NCI-H82 (cell line): ENCODE data around the gene DHX35.

Experiments
- DNase-seq: peaks from one replicate; lab custom pipeline; 2025; lab: John Stamatoyannopoulos, UW

Gene DHX35

GRCh38 chr20:39066471-39067242 lies 104.5 kb downstream of the DHX35 start:
- peak; percentile 55 for DNase-seq

DNA sequence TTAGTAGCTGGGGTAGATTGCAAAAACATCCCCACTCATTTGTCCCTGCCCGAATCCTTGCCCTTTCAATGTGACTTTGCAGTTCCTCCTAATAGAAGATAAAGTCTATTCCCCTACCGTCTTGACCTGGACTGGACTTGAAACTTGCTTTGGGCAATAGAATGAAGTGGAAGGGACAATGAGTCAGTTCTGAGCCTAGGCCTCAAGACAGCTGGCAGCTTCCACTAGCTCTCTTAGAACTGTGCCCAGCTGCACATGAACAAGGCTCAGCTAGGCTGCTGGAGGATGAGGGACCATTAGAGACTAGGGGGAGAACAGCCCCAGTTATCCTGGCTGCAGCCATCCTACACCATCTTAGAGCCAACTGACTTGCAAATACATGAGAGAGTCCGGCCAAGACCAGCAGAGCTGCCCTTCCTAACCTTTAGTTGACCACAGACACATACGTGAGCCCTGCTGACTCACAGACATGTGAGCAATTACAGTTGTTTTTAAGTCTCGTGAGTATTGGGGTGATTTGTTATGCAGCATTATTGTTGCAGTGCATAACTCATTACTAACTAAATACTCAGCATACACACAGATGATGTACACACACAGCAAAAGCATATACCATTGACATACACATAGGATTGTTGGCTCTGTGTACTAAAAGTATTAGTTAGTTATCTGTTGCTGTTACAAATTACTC lies 105.5 kb downstream of the DHX35 start:
- DNase-seq = no peak

DNA sequence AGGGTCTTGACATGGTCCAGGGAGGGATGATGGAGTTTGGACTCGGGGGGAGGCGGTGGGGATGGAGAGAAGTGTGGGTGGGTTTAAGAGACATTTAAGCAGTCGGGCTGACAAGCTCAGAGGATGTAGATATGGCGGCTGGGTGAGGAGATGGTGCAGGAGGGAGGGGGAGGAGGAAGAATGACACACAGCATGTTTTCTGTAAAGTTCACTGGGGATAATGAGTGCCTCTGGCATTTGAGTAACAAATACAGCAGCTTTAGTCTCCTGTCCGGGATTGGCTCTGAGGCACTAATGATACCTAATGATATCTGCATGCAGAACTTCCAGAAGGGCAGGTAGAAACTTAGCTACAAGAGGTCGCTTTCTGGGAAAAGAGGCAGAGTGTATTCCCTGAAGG lies 107.8 kb downstream of the DHX35 start:
- no peak for DNase-seq

DNA sequence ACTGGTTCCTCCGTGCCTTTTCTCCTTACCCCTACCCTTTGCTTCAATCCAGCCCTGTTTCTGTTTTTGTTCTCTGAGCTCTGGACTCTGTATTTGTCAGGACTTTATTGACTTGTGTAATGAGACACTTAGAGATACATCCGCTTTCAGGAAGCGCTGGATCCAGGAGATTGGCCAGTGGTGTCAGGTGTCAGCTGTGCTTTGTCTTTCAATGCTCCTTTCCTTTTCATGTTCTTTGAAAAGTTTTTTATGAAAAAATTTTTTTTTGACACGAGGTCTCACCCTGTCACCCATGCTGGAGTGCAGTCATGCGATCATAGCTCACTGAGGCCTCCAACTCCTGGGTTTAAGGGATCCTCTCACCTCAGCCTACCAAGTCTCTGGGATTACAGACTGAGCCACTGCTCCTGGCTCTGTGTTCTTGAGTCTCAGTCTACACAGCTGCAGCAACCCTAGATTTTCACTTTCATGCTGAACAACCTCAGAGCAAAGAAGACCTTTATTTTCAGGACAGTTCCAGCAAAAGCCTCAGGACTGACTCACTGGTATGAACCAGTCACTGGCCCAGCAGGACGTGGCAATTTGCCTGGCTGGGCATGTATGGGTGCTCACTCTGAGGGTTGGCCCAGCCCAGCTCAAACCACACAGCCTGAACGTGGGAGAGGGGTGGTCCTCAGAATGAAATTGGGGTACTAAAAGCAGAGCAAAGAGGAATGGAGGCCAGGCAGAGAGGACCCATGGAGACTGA lies 108.5 kb downstream of the DHX35 start:
- DNase-seq = no peak

DNA sequence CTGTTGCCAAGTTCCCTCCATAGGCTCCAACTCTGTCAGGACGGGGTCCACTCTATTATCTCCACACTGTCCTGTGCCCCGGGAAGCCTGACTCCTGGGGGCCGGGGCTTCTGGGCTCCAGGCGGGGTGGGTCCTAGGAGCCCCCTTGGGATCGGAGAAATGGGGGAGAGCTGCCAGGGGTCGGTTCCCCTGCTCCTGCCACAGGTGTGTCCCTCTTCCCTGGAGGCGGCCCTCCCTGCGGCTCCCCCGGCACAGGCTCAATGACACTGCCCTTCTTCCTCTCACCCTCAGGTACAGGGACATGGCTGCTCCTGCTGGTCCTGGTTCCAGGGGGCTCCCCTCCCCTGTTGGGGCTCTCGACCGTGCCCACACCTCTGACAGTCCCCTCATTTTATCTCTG lies 110.0 kb downstream of the DHX35 start:
- no peak for DNase-seq

GRCh38 chr20:39072653-39073052 lies 110.5 kb downstream of the DHX35 start:
- DNase-seq = no peak

- no peak for DNase-seq
These were observed 113.6 kb downstream of the DHX35 start for GRCh38 chr20:39075731-39076130.

DNA sequence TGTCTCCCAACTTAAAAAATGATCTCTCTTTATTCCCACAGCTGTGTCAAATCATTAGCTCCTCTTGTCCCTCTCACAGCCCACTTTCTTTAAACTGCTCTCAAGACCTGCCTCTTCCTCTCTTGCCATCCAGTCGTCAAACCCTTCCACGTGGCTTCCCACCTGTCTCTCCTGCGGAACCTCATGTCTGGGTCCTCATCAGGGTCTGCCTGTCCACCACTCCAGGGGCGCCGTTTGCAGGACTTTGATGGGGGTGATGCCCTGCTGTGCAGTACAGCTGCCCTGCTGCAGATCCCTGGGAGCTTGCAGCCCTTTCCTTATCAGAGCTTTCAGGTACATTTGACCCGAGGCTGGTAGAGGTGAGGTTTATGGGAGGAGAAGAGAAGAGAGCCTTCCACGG lies 114.8 kb downstream of the DHX35 start:
- no peak for DNase-seq

DNA sequence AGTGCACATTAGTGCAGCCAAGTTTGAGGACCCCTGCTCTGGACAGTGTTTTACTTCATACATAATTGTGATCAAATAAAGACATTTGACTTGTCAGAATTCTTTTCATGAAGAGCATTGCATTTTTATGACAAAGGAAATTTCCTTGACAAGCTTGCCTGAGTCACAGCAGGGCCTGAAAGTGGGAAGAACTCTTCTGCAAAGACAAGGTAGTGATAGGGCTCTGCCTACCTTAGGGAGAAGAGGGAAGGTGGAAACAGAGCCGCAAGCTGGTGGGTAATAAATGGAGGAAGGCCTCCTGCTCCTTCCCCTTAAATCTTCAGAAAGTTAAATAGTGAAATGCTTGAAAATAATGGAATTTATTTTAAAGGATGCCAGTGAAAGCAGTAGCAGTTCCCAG lies 118.2 kb downstream of the DHX35 start:
- DNase-seq = no peak

DNA sequence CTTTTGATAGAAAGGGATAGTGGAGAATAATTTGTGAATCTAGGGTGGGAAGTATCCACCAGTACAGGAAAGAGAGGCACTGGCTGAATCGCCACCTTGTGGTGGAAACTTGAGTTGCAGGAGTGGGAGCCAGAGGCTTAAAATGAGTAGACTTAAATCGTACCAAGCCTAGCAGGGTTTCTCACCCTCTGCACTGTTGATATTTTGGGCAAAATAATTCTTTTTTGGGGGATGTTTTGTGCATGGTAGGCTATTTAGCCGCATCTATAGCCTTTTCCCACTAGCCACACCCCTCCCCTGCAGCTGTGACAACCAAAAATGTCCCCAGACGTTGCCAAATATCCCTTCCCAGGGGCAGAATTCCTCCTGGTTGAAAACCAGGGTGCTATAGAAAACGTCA lies 119.1 kb downstream of the DHX35 start:
- peak; percentile 86 for DNase-seq

GRCh38 chr20:39082622-39083398 lies 120.7 kb downstream of the DHX35 start:
- DNase-seq = no peak

DNA sequence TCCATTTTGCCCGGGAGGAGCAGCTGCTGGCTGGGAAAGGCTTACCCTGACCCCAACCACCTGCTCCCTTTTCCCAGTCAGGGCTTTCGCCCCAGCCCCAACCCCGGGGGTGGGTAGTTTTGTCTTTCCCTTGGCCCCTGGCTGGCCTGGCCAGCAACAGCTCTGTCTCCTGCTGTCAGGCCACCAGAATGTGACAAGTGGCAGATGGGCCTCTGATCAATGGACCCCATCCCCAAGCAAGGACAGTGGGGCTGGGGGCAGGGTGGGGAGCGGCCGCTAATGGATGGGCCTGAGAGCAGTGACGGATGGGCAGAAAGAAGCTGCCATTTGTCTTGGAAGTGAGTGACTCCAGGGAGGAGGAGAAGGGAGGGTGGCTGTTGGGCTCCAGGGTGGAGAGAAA lies 121.6 kb downstream of the DHX35 start:
- DNase-seq = no peak

GRCh38 chr20:39089029-39089428 lies 126.9 kb downstream of the DHX35 start:
- no peak for DNase-seq
